ENCODE data around the gene HIPK4.

GRCh38 chr19:40365010-40365409 lies 25.0 kb downstream of the HIPK4 start:
- TF ChIP-seq CTCF (conservative IDR thresholded peaks at IDR 0.05; ENCODE audit: low read depth, low read length) (no peak), EZH2phosphoT487 (IDR thresholded peaks at IDR 0.05; ENCODE audit: borderline replicate concordance, low read length) (no peak)

Measured in PC-3 (cell line).